GM23338 (cell line): Measurements from ENCODE around the gene AGA.

Experiments
- EZH2 ChIP-seq: fragments of 200-600 bp; sonication (generic); IDR thresholded peaks from one replicate; pipeline ENCODE4 v1.8.0; 2017; ENCODE audit warnings: antibody characterized with exemption, mild to moderate bottlenecking, low read depth; ENCODE audit not compliant: unreplicated experiment
- POLR2AphosphoS5 ChIP-seq: IDR thresholded peaks from 2 replicates; pipeline ENCODE4 v1.6.1; 2016; ENCODE audit warnings: antibody characterized with exemption, low read depth
- REST ChIP-seq: IDR thresholded peaks from one replicate; pipeline ENCODE4 v1.6.1; 2018; ENCODE audit warnings: antibody characterized with exemption; ENCODE audit not compliant: unreplicated experiment
- STAT1 ChIP-seq: IDR thresholded peaks from one replicate; pipeline ENCODE4 v1.6.1; 2016; ENCODE audit warnings: antibody characterized with exemption; ENCODE audit not compliant: unreplicated experiment
- ZNF114 ChIP-seq: fragments of 250-450 bp; sonication (Bioruptor Pico); IDR thresholded peaks from 2 replicates; pipeline ENCODE4 v1.5.0; 2020; ENCODE audit warnings: mild to moderate bottlenecking, moderate library complexity
- TF ChIP-seq, protein P1 (sequence below), 2 experiments: fragments of 200-600 bp in 1 of 2; sonication (generic) in 1 of 2; conservative IDR thresholded peaks; 2 replicates each; pipeline versions ENCODE4 v1.5.1 to v1.6.1; 2016 to 2017; ENCODE audit warnings: antibody characterized with exemption in 2 of 2, low read depth in 2 of 2, mild to moderate bottlenecking in 2 of 2, moderate library complexity in 1 of 2

DNA sequence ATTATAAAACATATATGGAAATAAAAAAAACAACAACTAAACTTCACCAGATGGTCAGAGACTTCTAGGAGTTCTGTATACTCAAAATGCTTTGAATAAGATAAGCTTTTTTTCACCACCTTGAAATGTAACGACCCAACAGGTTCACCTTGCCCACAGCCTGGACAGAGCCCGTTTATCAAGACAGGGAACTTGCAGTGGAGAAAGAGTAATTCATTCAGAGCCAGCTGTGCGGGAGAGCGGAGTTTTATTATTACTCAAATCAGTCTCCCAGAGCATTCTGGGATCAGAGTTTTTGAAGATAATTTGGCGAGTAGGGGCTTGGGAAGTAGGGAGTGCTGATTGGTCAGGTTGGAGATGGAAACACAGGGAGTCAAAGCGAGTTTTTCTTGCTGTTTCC lies 38.5 kb downstream of the AGA start:
- TF ChIP-seq REST (no peak), STAT1 (no peak), POLR2AphosphoS5 (no peak), EZH2 (no peak), ZNF114 (CRISPR knock-in tag) (no peak)
- TF ChIP-seq, protein P1, sequence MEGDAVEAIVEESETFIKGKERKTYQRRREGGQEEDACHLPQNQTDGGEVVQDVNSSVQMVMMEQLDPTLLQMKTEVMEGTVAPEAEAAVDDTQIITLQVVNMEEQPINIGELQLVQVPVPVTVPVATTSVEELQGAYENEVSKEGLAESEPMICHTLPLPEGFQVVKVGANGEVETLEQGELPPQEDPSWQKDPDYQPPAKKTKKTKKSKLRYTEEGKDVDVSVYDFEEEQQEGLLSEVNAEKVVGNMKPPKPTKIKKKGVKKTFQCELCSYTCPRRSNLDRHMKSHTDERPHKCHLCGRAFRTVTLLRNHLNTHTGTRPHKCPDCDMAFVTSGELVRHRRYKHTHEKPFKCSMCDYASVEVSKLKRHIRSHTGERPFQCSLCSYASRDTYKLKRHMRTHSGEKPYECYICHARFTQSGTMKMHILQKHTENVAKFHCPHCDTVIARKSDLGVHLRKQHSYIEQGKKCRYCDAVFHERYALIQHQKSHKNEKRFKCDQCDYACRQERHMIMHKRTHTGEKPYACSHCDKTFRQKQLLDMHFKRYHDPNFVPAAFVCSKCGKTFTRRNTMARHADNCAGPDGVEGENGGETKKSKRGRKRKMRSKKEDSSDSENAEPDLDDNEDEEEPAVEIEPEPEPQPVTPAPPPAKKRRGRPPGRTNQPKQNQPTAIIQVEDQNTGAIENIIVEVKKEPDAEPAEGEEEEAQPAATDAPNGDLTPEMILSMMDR (conservative IDR thresholded peaks at IDR 0.05; ENCODE audit: low read depth in 2 of 2): no peak
